HK-2 (cell line): ENCODE data around the gene DNER.

ENCODE experiments used
- DNase-seq: peaks from one replicate; pipeline ENCODE4 v3.0.0-alpha.2; 2018; ENCODE audit not compliant: unreplicated experiment

DNER gene

GRCh38 chr2:229492034-229492433 is 222.3 kb downstream of the DNER start:
- no peak for DNase-seq

DNA sequence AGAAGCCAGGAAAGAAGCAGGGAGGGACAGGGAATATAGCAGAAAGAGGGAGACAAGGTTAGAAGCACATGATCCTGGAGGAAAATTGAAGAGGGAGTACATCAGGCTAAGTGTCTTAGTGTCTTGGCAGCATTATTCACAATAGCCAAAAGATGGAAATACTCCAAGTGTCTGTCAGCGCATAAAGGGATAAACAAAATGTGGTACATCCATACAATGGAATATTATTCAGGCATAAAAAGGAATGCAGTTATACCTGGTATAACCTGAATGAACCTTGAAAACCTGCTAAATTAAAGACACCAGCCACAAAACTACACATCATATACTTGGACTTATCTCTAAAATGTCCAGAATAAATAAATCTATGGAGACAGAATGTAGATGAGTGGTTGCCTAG is 224.2 kb downstream of the DNER start:
- no peak for DNase-seq

DNA sequence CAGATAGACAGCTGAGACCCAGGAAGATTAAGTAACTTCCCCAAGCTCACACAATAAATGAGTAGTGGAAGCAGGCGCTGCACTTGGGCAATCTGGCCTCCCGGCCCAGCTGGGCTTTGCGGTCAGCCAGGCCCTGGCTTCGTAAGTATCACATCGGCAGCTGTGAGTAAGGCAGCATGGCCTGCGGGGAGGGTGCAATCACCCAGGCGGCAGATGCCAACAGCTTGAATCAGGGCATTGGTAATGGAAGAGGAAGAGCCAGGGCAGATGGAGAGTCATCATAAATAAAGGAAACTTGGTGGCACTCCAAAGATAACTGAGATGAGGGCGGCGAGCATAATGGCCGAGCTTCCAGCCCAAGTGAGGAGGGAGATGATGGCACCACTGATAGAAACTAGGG is 225.3 kb downstream of the DNER start:
- DNase-seq, result no peak

DNA sequence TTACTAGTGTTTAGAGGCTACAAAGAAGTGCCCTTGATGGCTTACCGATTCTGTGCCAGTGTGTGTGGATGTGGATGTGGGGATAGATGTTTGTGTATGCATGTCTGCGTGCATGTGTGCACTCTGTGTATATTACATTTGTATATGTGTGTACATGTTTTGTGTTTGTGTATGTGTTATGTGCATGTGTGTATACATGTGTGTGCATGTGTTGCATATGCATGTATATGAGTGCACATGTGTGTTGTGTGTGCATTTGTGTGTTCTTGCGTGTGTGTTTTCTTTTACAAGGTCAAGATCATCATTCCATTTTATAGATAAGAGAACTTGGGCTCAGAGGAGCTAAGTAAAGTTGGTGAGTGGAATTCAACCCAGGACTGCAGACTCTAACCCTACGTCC is 226.1 kb downstream of the DNER start:
- DNase-seq, result no peak

GRCh38 chr2:229486673-229487072 is 227.7 kb downstream of the DNER start:
- no peak for DNase-seq

DNA sequence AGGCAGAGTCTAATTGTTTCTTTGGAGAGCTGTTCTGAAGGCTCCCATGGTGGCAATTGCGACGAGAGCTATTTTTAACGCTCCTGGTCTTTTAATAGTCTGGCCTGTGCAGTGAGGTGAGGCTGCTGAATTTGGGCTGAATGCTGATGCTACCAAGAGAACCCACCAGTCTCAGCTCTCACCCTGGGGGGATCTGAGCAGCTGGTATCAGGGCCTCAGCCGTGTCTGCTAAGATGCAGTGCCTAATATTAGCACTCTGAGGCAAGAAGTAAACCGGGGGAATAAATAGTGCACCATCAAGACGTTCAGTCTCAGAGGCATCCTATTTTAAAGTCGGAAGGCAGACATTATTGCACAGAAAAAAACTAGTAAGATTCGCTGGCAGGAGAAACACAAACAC is 228.5 kb downstream of the DNER start:
- no peak for DNase-seq

DNA sequence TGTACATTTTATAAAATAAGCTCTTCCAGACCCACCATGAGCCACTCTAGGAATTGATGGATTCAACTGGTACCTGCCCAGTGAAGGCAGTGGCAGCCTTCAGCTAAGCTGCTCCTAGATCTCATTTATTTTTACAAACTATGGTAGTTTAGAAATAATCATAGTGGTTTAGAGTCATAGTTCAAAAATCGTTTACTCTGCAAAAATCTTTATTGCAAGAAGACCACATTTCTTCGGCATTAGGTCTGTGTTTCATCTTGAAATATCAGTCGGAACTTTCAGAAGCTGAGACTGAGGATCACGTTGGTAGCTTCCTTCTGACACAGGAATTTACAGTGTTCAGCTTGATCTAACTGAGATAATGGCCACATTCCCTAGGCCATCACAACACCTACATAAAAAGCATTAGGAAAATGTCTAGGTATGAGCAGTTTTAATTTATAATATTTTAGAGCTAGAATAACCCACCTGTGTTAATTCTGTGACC is 237.0 kb downstream of the DNER start:
- DNase-seq, result no peak

- DNase-seq, result no peak
Observed at GRCh38 chr2:229475778-229476177, 238.6 kb downstream of the DNER start.

- DNase-seq, result no peak
Observed at GRCh38 chr2:229474125-229474524, 240.2 kb downstream of the DNER start.

- no peak for DNase-seq
Observed at GRCh38 chr2:229470781-229471180, 243.6 kb downstream of the DNER start.

GRCh38 chr2:229467783-229468182 is 246.6 kb downstream of the DNER start:
- DNase-seq, result no peak

DNA sequence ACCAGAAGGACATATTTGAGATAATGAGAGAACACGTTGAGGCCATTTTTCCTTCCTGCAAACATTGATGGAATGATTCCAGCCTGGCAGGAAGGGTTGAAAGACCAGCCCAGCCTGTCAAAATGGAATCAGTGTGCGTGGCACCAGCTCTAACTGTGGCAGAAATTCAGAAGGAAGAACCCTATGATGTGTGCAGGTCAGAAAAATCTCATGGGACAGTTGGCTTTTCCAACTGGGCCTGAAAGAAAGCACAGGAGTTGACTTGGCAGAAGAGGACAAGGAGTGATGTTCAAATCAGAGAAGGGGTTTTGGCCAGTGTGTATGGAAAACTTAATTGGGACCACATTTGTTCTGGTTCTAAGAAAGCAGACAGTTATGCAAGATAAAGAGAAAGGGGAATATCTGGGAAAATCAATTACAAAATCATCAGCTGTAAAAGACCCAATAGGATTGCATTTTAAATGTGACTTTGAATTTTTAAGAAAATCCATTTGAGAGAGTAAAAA is 250.5 kb downstream of the DNER start:
- no peak for DNase-seq

GRCh38 chr2:229462112-229462511 is 252.2 kb downstream of the DNER start:
- no peak for DNase-seq

- DNase-seq, result no peak
Observed at GRCh38 chr2:229456091-229456490, 258.3 kb downstream of the DNER start.

DNA sequence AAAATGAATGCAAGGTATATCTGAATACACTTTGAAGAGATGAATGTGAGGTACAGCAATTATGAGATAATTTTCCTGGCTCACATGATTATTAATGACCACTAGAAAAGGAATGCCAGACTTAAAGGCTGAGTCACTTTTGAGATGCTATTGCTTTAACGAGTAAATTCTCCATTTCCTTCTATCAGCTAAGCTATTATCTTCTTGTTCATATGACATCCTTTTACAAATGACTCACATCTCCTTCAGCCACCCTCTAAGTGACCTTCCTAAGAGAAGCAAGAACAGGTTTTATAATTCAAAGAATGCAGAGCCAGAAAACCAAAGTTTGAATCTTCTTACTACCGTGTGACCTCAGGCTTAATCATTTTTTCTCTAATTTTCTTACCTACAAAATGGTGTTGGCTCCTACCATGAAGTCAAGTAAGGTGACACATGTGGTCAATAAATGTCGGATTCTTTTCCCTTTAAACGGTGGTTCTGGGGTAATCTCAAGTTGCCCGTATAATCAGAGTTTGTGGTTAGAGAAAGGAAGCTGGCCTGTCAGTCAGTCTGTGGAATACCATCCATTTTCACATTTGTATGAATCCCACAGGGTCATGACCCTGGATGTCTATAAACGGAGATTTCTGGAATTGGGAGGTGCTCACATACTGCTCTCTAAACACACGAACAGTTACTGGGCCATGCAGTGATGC is 259.3 kb downstream of the DNER start:
- DNase-seq, result no peak

DNA sequence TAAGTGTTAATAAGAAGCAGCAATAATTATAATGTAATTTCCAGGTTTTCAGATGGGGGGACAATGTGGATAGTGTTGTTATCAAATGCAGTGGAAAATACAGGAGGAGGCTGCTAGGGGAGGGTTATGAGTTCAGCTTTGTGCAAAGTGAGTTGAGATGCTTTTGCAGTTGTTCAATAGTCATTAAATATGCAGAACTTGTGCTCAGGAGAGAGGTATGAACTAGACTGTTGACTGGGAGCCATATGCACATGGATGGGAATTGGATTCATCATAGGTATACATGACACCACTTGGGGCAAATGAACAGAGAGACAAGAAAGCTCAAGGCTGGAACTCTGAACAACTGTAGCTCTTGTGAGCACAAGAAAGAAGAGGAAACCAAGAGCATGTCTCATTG is 261.1 kb downstream of the DNER start:
- DNase-seq, result no peak

GRCh38 chr2:229451852-229452251 is 262.5 kb downstream of the DNER start:
- no peak for DNase-seq

DNA sequence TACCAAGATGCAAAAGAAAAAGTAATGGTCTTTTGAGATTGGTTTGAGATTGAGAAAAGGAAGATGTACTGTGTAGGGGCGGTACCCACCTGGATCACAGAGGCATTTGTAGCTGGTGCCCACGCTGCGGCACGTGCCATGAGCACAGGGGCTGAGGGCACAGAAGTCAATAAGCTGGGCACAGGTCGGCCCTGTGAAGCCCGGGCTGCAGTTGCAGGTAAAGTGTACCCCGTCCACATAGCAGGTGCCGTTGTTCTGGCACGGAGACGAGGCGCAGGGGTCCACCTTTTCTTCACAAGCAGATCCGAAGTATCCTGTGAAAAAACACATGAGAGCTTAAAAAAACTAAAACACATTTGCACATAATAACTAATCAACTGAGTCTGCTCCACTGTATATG is 267.1 kb downstream of the DNER start:
- DNase-seq, result no peak

- no peak for DNase-seq
Observed at GRCh38 chr2:229446350-229446749, 268.0 kb downstream of the DNER start.

GRCh38 chr2:229445501-229446211 is 268.7 kb downstream of the DNER start:
- DNase-seq, result no peak

- peak; percentile 34 for DNase-seq
Observed at GRCh38 chr2:229445019-229445418, 269.3 kb downstream of the DNER start.

GRCh38 chr2:229443546-229444268 is 270.6 kb downstream of the DNER start:
- no peak for DNase-seq

DNA sequence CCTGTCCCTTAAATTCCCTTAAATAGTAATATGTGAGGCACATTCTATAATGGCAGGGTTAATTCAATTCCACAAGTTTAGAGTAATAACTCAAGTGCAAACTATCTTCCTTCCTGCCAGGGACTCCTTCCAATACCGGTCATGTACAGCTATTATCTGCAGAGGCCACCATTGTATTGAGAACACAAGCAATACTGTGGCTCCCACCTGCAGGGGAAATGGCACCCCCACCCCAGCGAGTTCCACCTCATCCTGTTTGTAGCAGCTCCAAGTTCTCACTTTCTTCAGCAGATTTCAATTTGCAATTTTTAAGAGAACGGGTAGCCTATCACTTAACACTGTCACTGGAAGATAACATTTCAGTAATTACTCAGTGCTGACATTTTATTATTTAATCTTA is 271.2 kb downstream of the DNER start:
- no peak for DNase-seq
